H9 (cell line): ENCODE results near the gene CD27. TPM values are rescaled to one million over a fixed set of nuclear protein-coding genes. Genes with fewer than 3 reads are reported as not detected.

ENCODE experiments used
- DNase-seq: peaks from one replicate; pipeline ENCODE4 v3.0.0-alpha.2; 2017
- H2AFZ ChIP-seq: one replicate; pipeline ENCODE4 v1.6.1; 2013; ENCODE audit warnings: mild to moderate bottlenecking, low read length, control low read depth, moderate library complexity
- H2AK5ac ChIP-seq: 2 replicates; pipeline ENCODE4 v1.6.1; 2013; ENCODE audit warnings: low read length, control low read depth, mixed read lengths; ENCODE audit not compliant: insufficient read length
- H2BK120ac ChIP-seq: one replicate; pipeline ENCODE4 v1.6.1; 2013; ENCODE audit warnings: low read depth, mild to moderate bottlenecking, low read length, control low read depth, inconsistent platforms; ENCODE audit not compliant: poor library complexity, severe bottlenecking
- H2BK12ac ChIP-seq: 2 replicates; pipeline ENCODE4 v1.6.1; 2013; ENCODE audit warnings: low read length, control low read depth, mixed read lengths, low read depth; ENCODE audit not compliant: insufficient read length
- H2BK15ac ChIP-seq: 2 replicates; pipeline ENCODE4 v1.6.1; 2013; ENCODE audit warnings: low read depth, low read length, control low read depth
- H2BK20ac ChIP-seq: one replicate; pipeline ENCODE4 v1.6.1; 2013; ENCODE audit warnings: low read depth, mild to moderate bottlenecking, low read length, control low read depth, inconsistent platforms; ENCODE audit not compliant: poor library complexity, severe bottlenecking
- H2BK5ac ChIP-seq: 2 replicates; pipeline ENCODE4 v1.6.1; 2013; ENCODE audit warnings: low read length, control low read depth, mixed read lengths; ENCODE audit not compliant: insufficient read length
- H3K14ac ChIP-seq: 2 replicates; pipeline ENCODE4 v1.6.1; 2013; ENCODE audit warnings: low read length, control low read depth; ENCODE audit not compliant: insufficient read depth
- H3K18ac ChIP-seq: 2 replicates; pipeline ENCODE4 v1.6.1; 2013; ENCODE audit warnings: low read depth, mild to moderate bottlenecking, mixed read lengths, low read length, control low read depth; ENCODE audit not compliant: insufficient read length
- H3K23ac ChIP-seq: 2 replicates; pipeline ENCODE4 v1.6.1; 2013; ENCODE audit warnings: low read length, control low read depth, mixed read lengths, low read depth; ENCODE audit not compliant: insufficient read length
- H3K23me2 ChIP-seq: 2 replicates; pipeline ENCODE4 v1.6.1; 2013; ENCODE audit warnings: low read depth, mild to moderate bottlenecking, mixed read lengths, low read length, control low read depth; ENCODE audit not compliant: insufficient read length, poor library complexity, severe bottlenecking
- H3K27ac ChIP-seq: 2 replicates; pipeline ENCODE4 v1.5.1; 2013; ENCODE audit warnings: low read length, control low read depth, mixed read lengths, low read depth; ENCODE audit not compliant: insufficient read length
- H3K27me3 ChIP-seq: 2 replicates; pipeline ENCODE4 v1.6.1; 2013; ENCODE audit warnings: low read length, control low read depth, inconsistent platforms; ENCODE audit not compliant: insufficient read depth
- H3K4ac ChIP-seq: 2 replicates; pipeline ENCODE4 v1.6.1; 2013; ENCODE audit warnings: low read depth, mild to moderate bottlenecking, control low read depth, inconsistent platforms, low read length, moderate library complexity
- H3K4me1 ChIP-seq: 2 replicates; pipeline ENCODE4 v1.6.1; 2013; ENCODE audit warnings: low read length, control low read depth, inconsistent platforms; ENCODE audit not compliant: insufficient read depth
- H3K4me2 ChIP-seq: 2 replicates; pipeline ENCODE4 v1.6.1; 2013; ENCODE audit warnings: low read length, control low read depth, mixed read lengths; ENCODE audit not compliant: insufficient read length, insufficient read depth
- H3K56ac ChIP-seq: 2 replicates; pipeline ENCODE4 v1.6.1; 2013; ENCODE audit warnings: low read depth, mild to moderate bottlenecking, mixed read lengths, low read length, control low read depth; ENCODE audit not compliant: insufficient read length
- H3K79me1 ChIP-seq: 2 replicates; pipeline ENCODE4 v1.6.1; 2013; ENCODE audit warnings: low read depth, mild to moderate bottlenecking, moderate library complexity, low read length, control low read depth, inconsistent platforms; ENCODE audit not compliant: insufficient read depth, poor library complexity, severe bottlenecking
- H3K79me2 ChIP-seq: 2 replicates; pipeline ENCODE4 v1.6.1; 2013; ENCODE audit warnings: low read length, control low read depth, inconsistent platforms; ENCODE audit not compliant: insufficient read depth
- H3K9ac ChIP-seq: 2 replicates; pipeline ENCODE4 v1.6.1; 2013; ENCODE audit warnings: low read length, control low read depth, mixed read lengths; ENCODE audit not compliant: insufficient read length; ENCODE audit errors: extremely low read depth
- H3K9me3 ChIP-seq: one replicate; pipeline ENCODE4 v1.6.1; 2013; ENCODE audit warnings: low read depth, low read length, inconsistent platforms; ENCODE audit not compliant: control insufficient read depth
- H3T11ph ChIP-seq: one replicate; pipeline ENCODE4 v1.6.1; 2013; ENCODE audit warnings: mild to moderate bottlenecking, low read length, control low read depth, inconsistent platforms
- H4K20me1 ChIP-seq: one replicate; pipeline ENCODE4 v1.6.1; 2013; ENCODE audit not compliant: control insufficient read depth, insufficient read length, insufficient read depth
- H4K5ac ChIP-seq: 2 replicates; pipeline ENCODE4 v1.6.1; 2013; ENCODE audit warnings: low read depth, mild to moderate bottlenecking, mixed read lengths, low read length, control low read depth; ENCODE audit not compliant: insufficient read length
- H4K8ac ChIP-seq: replicated peaks from 2 replicates; pipeline ENCODE4 v1.6.1; 2013; ENCODE audit warnings: low read length, control low read depth, mixed read lengths, low read depth; ENCODE audit not compliant: insufficient read length
- H4K91ac ChIP-seq: 2 replicates; pipeline ENCODE4 v1.6.1; 2013; ENCODE audit warnings: low read depth, mild to moderate bottlenecking, moderate library complexity, mixed read lengths, low read length, control low read depth; ENCODE audit not compliant: insufficient read length
- H3K27ac Mint-ChIP-seq, 3 experiments: 2 replicates in 2 of 3; 3 replicates in 1 of 3; pipeline ENCODE4 v1.8.0; 2020 to 2021; ENCODE audit warnings: mixed read lengths in 3 of 3, mild to moderate bottlenecking in 1 of 3, moderate library complexity in 1 of 3
- H3K27me3 Mint-ChIP-seq: 2 replicates; pipeline ENCODE4 v1.8.0; 2021; ENCODE audit warnings: low read depth, mild to moderate bottlenecking, moderate library complexity, mixed read lengths
- H3K36me3 Mint-ChIP-seq, 3 experiments: 2 replicates in 2 of 3; 3 replicates in 1 of 3; pipeline ENCODE4 v1.8.0; 2020 to 2021; ENCODE audit warnings: low read depth in 3 of 3, mixed read lengths in 3 of 3; ENCODE audit not compliant: insufficient read depth in 1 of 3
- H3K4me1 Mint-ChIP-seq, 2 experiments: 2 replicates each; pipeline ENCODE4 v1.8.0; 2020; ENCODE audit warnings: mixed read lengths in 2 of 2
- H3K4me3 Mint-ChIP-seq, 2 experiments: 2 replicates in 1 of 2; 3 replicates in 1 of 2; pipeline ENCODE4 v1.8.0; 2020 to 2021; ENCODE audit warnings: mild to moderate bottlenecking in 2 of 2, mixed read lengths in 2 of 2, moderate library complexity in 1 of 2
- H3K9me3 Mint-ChIP-seq, 2 experiments: 2 replicates in 1 of 2; 3 replicates in 1 of 2; pipeline ENCODE4 v1.8.0; 2020; ENCODE audit warnings: mild to moderate bottlenecking in 2 of 2, mixed read lengths in 2 of 2, moderate library complexity in 1 of 2
- CTCF ChIP-seq: fragments of 200-600 bp; sonication (generic); conservative IDR thresholded peaks from 3 replicates; pipeline ENCODE4 v1.8.0; 2021; ENCODE audit warnings: antibody characterized with exemption, mild to moderate bottlenecking
- WGBS: extraction: QIAGEN DNeasy Blood & Tissue Kit; methylation state at CpG from one replicate; pipeline ENCODE4 v1.1.7; 2013; ENCODE audit warnings: missing lambda C conversion rate, low lambda C conversion rate, mixed read lengths; ENCODE audit not compliant: insufficient read length; ENCODE audit errors: extremely low coverage; 5-methylcytosine and 5-hydroxymethylcytosine counted together
- total RNA-seq: library from RNA; stranded (reverse); gene quantifications from 2 replicates; pipeline ENCODE4 v1.2.1, GENCODE V29; 2021

CD27 gene
- total RNA-seq, 1 experiment from 2014 or later, result 0.37 TPM

GRCh38 chr12:6405963-6406362 lies 38.8 kb upstream of the CD27 start:
- no peak overlapping the region for H2AFZ ChIP-seq
- Mint-ChIP-seq H3K36me3 (no peaks in the 10 kb centered on the region), H3K27me3 (no peaks in the 10 kb centered on the region; the same call in 1 of the 2 replicates), H3K4me3 (no peak overlapping the region), H3K27ac (no peak overlapping the region), H3K4me1 (peaks cover 0 to 5% of the 10 kb centered on the region in 2 experiments; a peak in 1 of 4 replicates), H3K9me3 (no peaks in the 10 kb centered on the region; a peak in 1 of 5 replicates)
- no peak overlapping the region for H2BK120ac ChIP-seq
- no peaks in the 10 kb centered on the region for H3K9me3 ChIP-seq
- no peak overlapping the region for H3K14ac ChIP-seq
- H2BK15ac ChIP-seq, result no peak overlapping the region
- H3K79me2 ChIP-seq, result no peaks in the 10 kb centered on the region
- H3K23me2 ChIP-seq, result no peaks in the 10 kb centered on the region
- H4K8ac ChIP-seq, result no peak overlapping the region
- no peak overlapping the region for H3K9ac ChIP-seq
- no peak for TF ChIP-seq CTCF
- H2AK5ac ChIP-seq, result no peak overlapping the region
- no peak for DNase-seq
- no peak overlapping the region for H2BK5ac ChIP-seq
- no peak overlapping the region for H3K23ac ChIP-seq
- H3K4me1 ChIP-seq, result no peaks in the 10 kb centered on the region
- no peak overlapping the region for H2BK20ac ChIP-seq
- H3K4me2 ChIP-seq, result no peak overlapping the region
- no peak overlapping the region for H2BK12ac ChIP-seq
- H3K56ac ChIP-seq, result no peak overlapping the region
- no peaks in the 10 kb centered on the region for H3K27me3 ChIP-seq
- WGBS, result no CpG with 5 or more reads among the region's 6 CpGs
- no peak overlapping the region for H3K27ac ChIP-seq
- H4K20me1 ChIP-seq, result no peaks in the 10 kb centered on the region
- H3K79me1 ChIP-seq, result no peaks in the 10 kb centered on the region
- H4K5ac ChIP-seq, result no peak overlapping the region
- no peak overlapping the region for H4K91ac ChIP-seq
- no peak overlapping the region for H3K18ac ChIP-seq
- no peak overlapping the region for H3T11ph ChIP-seq
- H3K4ac ChIP-seq, result no peak overlapping the region
